ENCODE measurements around the gene ZNF407. TPM values are rescaled to one million over a fixed set of nuclear protein-coding genes. Genes with fewer than 3 reads are reported as not detected.

Gene ZNF407
- total RNA-seq, 5 donors from 2014 or later (not counting 1 experiment from before 2014, with no cell fraction given), result 22.9 to 37.4 (median 24.4) TPM

- H3K4me1 ChIP-seq (ENCODE audit: control insufficient read depth in 1 of 2, extremely low read depth in 1 of 2, insufficient read depth in 2 of 2, low read length in 2 of 2), result no peaks in the 10 kb centered on the region
- ATAC-seq (replicated peaks in 1 of 4) (no peak), DNase-seq (no peak)
- Mint-ChIP-seq H3K27ac (no peak overlapping the region), H3K36me3 (peaks cover 42% of the 10 kb centered on the region), H3K4me1 (peaks cover 6 to 7% (median 6%) of the 10 kb centered on the region in 3 donors), H3K27me3 (no peaks in the 10 kb centered on the region), H3K4me3 (no peak overlapping the region), H3K9me3 (no peaks in the 10 kb centered on the region)
- no peak overlapping the region for H3K4me3 ChIP-seq (ENCODE audit: control insufficient read depth in 1 of 2, extremely low read depth in 1 of 2, low read length in 1 of 2)
- H3K27ac ChIP-seq (ENCODE audit: low read length), result no peak overlapping the region
- H3K27me3 ChIP-seq (replicated peaks in 1 of 2; ENCODE audit: control insufficient read depth in 2 of 2, extremely low read depth in 1 of 2, insufficient read depth in 2 of 2, low read length in 1 of 2), result no peaks in the 10 kb centered on the region
- ChIA-PET CTCF (no interaction called here), POLR2A (no interaction called here)
- H3K36me3 ChIP-seq (ENCODE audit: control insufficient read depth in 2 of 2, extremely low read depth in 1 of 2, insufficient read depth in 1 of 2, low read length in 1 of 2), result peaks cover 11 to 15% of the 10 kb centered on the region in 2 donors
- H3K9me3 ChIP-seq, result no peaks in the 10 kb centered on the region
- 100% methylated on average over 6 of the region's 16 CpGs for WGBS (ENCODE audit: insufficient coverage)
Measured at GRCh38 chr18:75062297-75062886, 464.7 kb downstream of the ZNF407 start.

DNA sequence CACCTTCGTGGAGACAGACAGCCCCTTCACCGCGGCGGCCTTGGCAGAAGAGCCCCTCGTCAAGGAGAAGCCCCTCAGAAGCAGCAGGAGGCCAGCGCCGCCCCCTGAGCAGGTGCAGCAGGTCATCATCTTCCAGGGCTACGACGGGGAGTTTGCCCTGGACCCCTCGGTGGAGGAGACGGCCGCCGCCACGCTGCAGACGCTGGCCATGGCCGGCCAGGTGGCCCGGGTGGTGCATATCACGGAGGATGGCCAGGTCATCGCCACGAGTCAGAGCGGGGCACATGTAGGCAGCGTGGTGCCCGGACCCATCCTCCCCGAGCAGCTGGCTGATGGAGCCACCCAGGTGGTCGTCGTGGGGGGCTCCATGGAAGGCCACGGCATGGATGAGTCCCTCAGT, 465.5 kb downstream of the ZNF407 start:
- DNase-seq, result no peak
- Mint-ChIP-seq H3K36me3 (peaks cover 45% of the 10 kb centered on the region), H3K27me3 (no peaks in the 10 kb centered on the region), H3K4me1 (peaks cover 10 to 14% (median 13%) of the 10 kb centered on the region in 3 donors), H3K27ac (no peak overlapping the region), H3K9me3 (no peaks in the 10 kb centered on the region), H3K4me3 (no peak overlapping the region)
- Histone ChIP-seq H3K9me3 (no peaks in the 10 kb centered on the region), H3K4me3 (ENCODE audit: control insufficient read depth in 1 of 2, extremely low read depth in 1 of 2, low read length in 1 of 2) (no peak overlapping the region), H3K36me3 (ENCODE audit: control insufficient read depth in 2 of 2, extremely low read depth in 1 of 2, insufficient read depth in 1 of 2, low read length in 1 of 2) (peaks cover 11 to 15% of the 10 kb centered on the region in 2 donors), H3K4me1 (ENCODE audit: control insufficient read depth in 1 of 2, extremely low read depth in 1 of 2, insufficient read depth in 2 of 2, low read length in 2 of 2) (no peaks in the 10 kb centered on the region), H3K27me3 (replicated peaks in 1 of 2; ENCODE audit: control insufficient read depth in 2 of 2, extremely low read depth in 1 of 2, insufficient read depth in 2 of 2, low read length in 1 of 2) (no peaks in the 10 kb centered on the region), H3K27ac (ENCODE audit: low read length) (no peak overlapping the region)
- WGBS (ENCODE audit: insufficient coverage), result 95% methylated on average over 27 of the region's 27 CpGs
- ATAC-seq (replicated peaks in 1 of 4), result no peak
- ChIA-PET POLR2A (no interaction called here), CTCF (no interaction called here)

- Mint-ChIP-seq H3K4me3 (no peak overlapping the region), H3K36me3 (peaks cover 45% of the 10 kb centered on the region), H3K27me3 (no peaks in the 10 kb centered on the region), H3K27ac (no peak overlapping the region), H3K4me1 (peaks cover 14 to 20% (median 18%) of the 10 kb centered on the region in 3 donors), H3K9me3 (no peaks in the 10 kb centered on the region)
- peaks cover 0 to 2% of the 10 kb centered on the region in 2 experiments for H3K4me1 ChIP-seq (ENCODE audit: control insufficient read depth in 1 of 2, extremely low read depth in 1 of 2, insufficient read depth in 2 of 2, low read length in 2 of 2)
- no peak overlapping the region for H3K4me3 ChIP-seq (ENCODE audit: control insufficient read depth in 1 of 2, extremely low read depth in 1 of 2, low read length in 1 of 2)
- POLR2A ChIA-PET, result no interaction called here
- no peaks in the 10 kb centered on the region for H3K9me3 ChIP-seq
- CTCF ChIA-PET, result no interaction called here
- H3K27me3 ChIP-seq (replicated peaks in 1 of 2; ENCODE audit: control insufficient read depth in 2 of 2, extremely low read depth in 1 of 2, insufficient read depth in 2 of 2, low read length in 1 of 2), result no peaks in the 10 kb centered on the region
- H3K27ac ChIP-seq (ENCODE audit: low read length), result no peak overlapping the region
- 97% methylated on average over 50 of the region's 53 CpGs for WGBS (ENCODE audit: insufficient coverage)
- DNase-seq (no peak), ATAC-seq (replicated peaks in 1 of 4) (no peak)
- H3K36me3 ChIP-seq (ENCODE audit: control insufficient read depth in 2 of 2, extremely low read depth in 1 of 2, insufficient read depth in 1 of 2, low read length in 1 of 2), result peaks cover 11 to 15% of the 10 kb centered on the region in 2 donors
Measured at GRCh38 chr18:75063615-75064512, 466.2 kb downstream of the ZNF407 start.

DNA sequence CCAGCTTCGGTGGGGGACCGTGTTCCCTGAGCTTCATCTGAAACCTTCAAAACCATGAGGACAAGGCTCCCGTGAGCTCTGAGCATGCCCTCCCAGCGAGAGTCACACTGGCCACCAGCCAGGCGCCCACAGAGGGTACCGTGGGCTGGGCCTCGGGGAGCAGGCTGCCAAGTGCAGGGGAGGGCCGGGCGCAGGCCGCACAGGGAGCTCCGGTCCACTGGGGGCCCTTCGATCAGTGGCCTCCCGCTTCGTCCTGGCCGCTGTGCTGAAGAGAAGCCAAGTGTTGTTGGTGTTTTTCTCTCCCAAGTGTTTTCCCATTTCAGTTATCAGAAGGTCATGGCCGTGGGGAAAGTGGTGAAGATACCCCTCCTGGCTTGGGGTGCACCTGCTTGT, 466.8 kb downstream of the ZNF407 start:
- Histone ChIP-seq H3K27ac (ENCODE audit: low read length) (no peak overlapping the region), H3K4me1 (ENCODE audit: control insufficient read depth in 1 of 2, extremely low read depth in 1 of 2, insufficient read depth in 2 of 2, low read length in 2 of 2) (peaks cover 0 to 8% of the 10 kb centered on the region in 2 experiments), H3K9me3 (no peaks in the 10 kb centered on the region), H3K4me3 (ENCODE audit: control insufficient read depth in 1 of 2, extremely low read depth in 1 of 2, low read length in 1 of 2) (no peak overlapping the region), H3K36me3 (ENCODE audit: control insufficient read depth in 2 of 2, extremely low read depth in 1 of 2, insufficient read depth in 1 of 2, low read length in 1 of 2) (peaks cover 11 to 15% of the 10 kb centered on the region in 2 donors), H3K27me3 (replicated peaks in 1 of 2; ENCODE audit: control insufficient read depth in 2 of 2, extremely low read depth in 1 of 2, insufficient read depth in 2 of 2, low read length in 1 of 2) (no peaks in the 10 kb centered on the region)
- ATAC-seq (replicated peaks in 1 of 4), result no peak
- Mint-ChIP-seq H3K4me3 (no peak overlapping the region), H3K36me3 (peaks cover 42% of the 10 kb centered on the region), H3K9me3 (no peaks in the 10 kb centered on the region), H3K27me3 (no peaks in the 10 kb centered on the region), H3K27ac (no peak overlapping the region), H3K4me1 (peaks cover 18 to 24% (median 20%) of the 10 kb centered on the region in 3 donors)
- ChIA-PET POLR2A (no interaction called here), CTCF (no interaction called here)
- WGBS (ENCODE audit: insufficient coverage), result 98% methylated on average over 5 of the region's 16 CpGs
- DNase-seq, result no peak

DNA sequence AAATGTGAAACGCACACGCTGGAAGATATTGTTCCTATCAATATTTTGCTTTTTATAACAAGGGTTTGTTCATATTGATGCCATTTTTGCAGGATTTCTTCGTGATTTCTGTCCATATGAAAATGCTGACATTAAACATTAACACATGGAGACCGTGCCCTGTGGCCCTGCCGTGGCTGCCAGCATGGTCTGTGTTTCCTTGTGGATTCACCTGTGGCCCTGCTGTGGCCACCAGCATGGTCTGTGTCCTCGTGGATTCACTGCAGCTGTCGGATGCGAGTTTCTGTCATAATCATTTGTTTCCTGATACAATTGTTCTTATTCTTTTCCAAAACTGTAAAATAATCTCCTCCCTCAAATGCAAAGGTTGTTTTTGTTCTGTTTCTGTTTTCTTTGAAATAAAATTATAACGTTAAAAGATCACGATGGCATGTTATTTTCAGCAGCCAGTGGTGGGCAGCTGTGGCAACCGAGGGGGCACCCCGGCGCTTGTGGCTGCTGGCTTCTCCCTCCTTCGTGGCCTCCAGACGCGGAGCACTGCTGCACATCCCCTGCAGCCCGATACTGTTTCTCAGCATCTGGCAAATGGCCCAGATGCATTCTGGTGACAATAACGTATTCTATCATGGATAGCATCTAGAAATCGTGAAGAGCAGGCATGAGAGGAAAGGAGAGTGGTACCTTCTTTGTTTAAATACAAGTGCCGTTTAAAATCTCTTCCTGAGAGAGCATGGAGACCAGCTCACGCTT, 467.8 kb downstream of the ZNF407 start:
- no peaks in the 10 kb centered on the region for H3K27me3 ChIP-seq (replicated peaks in 1 of 2; ENCODE audit: control insufficient read depth in 2 of 2, extremely low read depth in 1 of 2, insufficient read depth in 2 of 2, low read length in 1 of 2)
- H3K27ac ChIP-seq (ENCODE audit: low read length), result no peak overlapping the region
- ChIA-PET CTCF (no interaction called here), POLR2A (no interaction called here)
- Mint-ChIP-seq H3K27me3 (no peaks in the 10 kb centered on the region), H3K4me1 (peaks cover 27 to 34% (median 29%) of the 10 kb centered on the region in 3 donors), H3K36me3 (peaks cover 37% of the 10 kb centered on the region), H3K9me3 (no peaks in the 10 kb centered on the region), H3K27ac (no peak overlapping the region), H3K4me3 (no peak overlapping the region)
- ATAC-seq (replicated peaks in 1 of 4), result no peak
- no peak overlapping the region for H3K4me3 ChIP-seq (ENCODE audit: control insufficient read depth in 1 of 2, extremely low read depth in 1 of 2, low read length in 1 of 2)
- H3K4me1 ChIP-seq (ENCODE audit: control insufficient read depth in 1 of 2, extremely low read depth in 1 of 2, insufficient read depth in 2 of 2, low read length in 2 of 2), result peaks cover 6 to 17% of the 10 kb centered on the region in 2 experiments
- no peaks in the 10 kb centered on the region for H3K9me3 ChIP-seq
- WGBS (ENCODE audit: insufficient coverage), result 99% methylated on average over 13 of the region's 21 CpGs
- peaks cover 11 to 15% of the 10 kb centered on the region in 2 donors for H3K36me3 ChIP-seq (ENCODE audit: control insufficient read depth in 2 of 2, extremely low read depth in 1 of 2, insufficient read depth in 1 of 2, low read length in 1 of 2)
- DNase-seq, result no peak
